Kasumi-1 (cell line): ENCODE data around the gene IPO4.
"Not testable (repeated sequence)": the region's sequence is repeated elsewhere in the genome, so short reads cannot be mapped to it uniquely, and the experiment has no call there.

Experiments
- DNase-seq, 2 experiments: peaks; one replicate each; lab custom pipeline; 2025; lab: John Stamatoyannopoulos, UW

The IPO4 gene, protein sequence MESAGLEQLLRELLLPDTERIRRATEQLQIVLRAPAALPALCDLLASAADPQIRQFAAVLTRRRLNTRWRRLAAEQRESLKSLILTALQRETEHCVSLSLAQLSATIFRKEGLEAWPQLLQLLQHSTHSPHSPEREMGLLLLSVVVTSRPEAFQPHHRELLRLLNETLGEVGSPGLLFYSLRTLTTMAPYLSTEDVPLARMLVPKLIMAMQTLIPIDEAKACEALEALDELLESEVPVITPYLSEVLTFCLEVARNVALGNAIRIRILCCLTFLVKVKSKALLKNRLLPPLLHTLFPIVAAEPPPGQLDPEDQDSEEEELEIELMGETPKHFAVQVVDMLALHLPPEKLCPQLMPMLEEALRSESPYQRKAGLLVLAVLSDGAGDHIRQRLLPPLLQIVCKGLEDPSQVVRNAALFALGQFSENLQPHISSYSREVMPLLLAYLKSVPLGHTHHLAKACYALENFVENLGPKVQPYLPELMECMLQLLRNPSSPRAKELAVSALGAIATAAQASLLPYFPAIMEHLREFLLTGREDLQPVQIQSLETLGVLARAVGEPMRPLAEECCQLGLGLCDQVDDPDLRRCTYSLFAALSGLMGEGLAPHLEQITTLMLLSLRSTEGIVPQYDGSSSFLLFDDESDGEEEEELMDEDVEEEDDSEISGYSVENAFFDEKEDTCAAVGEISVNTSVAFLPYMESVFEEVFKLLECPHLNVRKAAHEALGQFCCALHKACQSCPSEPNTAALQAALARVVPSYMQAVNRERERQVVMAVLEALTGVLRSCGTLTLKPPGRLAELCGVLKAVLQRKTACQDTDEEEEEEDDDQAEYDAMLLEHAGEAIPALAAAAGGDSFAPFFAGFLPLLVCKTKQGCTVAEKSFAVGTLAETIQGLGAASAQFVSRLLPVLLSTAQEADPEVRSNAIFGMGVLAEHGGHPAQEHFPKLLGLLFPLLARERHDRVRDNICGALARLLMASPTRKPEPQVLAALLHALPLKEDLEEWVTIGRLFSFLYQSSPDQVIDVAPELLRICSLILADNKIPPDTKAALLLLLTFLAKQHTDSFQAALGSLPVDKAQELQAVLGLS

DNA sequence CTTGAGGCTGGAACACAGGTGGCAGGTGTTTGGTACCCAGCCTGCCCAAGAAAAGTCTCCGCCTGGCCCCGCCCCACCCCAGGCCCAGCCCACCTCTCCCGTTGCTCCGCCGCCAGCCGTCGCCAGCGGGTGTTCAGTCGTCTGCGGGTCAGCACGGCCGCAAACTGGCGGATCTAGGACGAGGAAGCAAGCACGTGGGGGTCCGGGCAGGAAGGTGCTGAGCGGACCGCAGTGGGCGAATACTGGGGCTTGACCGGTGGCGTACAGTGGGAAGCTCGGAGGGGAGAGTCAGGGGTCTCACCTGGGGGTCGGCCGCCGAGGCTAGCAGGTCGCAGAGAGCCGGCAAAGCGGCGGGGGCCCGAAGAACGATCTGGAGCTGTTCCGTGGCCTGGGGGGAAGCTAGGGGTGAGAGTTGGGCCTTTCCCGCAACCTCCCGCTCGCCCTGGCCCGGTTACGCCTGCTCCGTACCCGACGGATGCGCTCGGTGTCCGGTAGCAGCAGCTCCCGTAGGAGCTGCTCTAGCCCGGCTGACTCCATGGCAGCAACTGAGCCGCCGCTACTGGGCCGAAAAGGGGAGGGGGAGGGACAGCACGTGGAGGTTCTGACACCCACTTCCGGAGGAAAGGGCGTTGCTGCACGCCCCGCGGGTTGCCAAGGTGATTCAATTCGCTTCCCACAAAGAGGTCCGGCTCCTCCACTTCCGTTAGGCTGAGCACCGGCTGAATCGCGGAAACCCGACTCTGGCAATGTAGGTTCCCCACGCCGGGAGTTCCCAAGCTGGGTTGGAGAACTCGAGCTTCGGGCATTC, at the start of gene IPO4:
Gene IPO4 (minus strand): TSS at position 566 of the 808 bp plus-strand sequence. CDS start 29 bp downstream, at position 537.
- DNase-seq: peak; percentile 97

DNA sequence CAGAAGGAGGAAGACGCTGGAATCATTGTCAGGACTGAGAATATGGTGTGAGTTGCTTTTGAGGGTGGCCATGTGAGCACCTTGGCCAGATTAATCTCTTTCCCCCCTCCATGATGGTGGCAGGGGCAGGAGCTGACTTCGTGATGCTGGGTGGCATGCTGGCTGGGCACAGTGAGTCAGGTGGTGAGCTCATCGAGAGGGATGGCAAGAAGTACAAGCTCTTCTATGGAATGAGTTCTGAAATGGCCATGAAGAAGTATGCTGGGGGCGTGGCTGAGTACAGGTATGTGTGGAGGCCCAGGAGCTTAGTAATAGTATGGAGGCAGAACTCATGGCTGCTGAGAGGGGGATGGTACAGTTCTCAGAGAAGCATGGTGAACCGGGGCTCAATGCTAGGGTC, 49.5 kb upstream of the IPO4 start:
- DNase-seq: no peak

DNA sequence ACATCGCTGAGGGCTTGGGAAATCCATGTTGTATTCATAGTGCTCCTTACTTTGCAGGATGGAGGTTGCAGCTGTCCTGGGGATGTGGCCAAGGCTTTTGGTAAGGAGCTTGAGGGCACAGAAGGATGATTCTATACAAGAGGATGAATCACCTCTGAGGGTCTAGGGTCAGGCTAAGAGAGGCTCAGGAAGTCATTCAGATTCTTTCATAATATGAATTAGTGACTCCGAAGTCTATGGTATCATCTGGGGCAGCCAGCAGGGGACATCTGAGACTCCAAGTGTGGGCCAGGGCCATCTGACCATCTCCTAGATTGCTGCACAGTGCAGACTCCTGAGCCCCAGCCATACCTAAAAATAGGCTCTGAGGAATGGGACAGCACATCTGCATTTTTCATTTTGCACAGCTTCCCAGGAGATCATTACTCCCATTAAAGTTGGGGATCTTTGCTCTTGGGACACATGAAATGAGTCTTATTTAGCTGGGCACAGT, 48.9 kb upstream of the IPO4 start:
- no peak for DNase-seq

DNA sequence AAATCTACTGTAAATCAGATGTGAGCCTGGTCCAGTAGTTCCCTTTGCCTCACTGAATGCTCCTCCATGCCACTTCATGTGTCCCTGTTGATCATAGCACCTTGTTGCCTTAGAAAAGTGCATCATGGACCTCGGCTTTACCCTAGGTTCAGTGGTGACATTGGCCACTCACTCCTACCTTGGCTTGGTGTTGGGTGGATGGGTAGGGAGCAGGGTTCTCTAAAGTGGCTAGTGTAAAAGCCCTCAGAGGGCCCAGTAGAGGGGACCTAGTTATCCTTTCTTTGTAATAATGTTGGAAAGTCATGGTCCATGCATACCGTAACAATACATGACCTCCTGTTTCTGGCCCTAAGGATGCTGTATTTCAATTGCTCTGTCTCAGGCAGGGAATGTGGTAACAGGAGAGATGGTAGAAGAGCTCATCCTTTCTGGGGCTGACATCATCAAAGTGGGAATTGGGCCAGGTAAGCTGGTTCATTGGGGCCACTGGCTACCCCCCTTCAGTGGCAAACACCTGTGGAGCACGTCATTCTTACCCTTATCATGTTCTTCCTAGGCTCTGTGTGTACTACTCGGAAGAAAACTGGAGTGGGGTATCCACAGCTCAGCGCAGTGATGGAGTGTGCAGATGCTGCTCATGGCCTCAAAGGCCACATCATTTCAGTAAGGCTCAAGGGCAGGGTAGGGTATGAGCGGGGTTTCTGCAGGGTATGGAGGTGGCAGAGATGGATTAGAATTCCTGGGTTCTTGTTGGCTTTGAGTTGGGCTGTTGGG, 48.3 kb upstream of the IPO4 start:
- no peak for DNase-seq

DNA sequence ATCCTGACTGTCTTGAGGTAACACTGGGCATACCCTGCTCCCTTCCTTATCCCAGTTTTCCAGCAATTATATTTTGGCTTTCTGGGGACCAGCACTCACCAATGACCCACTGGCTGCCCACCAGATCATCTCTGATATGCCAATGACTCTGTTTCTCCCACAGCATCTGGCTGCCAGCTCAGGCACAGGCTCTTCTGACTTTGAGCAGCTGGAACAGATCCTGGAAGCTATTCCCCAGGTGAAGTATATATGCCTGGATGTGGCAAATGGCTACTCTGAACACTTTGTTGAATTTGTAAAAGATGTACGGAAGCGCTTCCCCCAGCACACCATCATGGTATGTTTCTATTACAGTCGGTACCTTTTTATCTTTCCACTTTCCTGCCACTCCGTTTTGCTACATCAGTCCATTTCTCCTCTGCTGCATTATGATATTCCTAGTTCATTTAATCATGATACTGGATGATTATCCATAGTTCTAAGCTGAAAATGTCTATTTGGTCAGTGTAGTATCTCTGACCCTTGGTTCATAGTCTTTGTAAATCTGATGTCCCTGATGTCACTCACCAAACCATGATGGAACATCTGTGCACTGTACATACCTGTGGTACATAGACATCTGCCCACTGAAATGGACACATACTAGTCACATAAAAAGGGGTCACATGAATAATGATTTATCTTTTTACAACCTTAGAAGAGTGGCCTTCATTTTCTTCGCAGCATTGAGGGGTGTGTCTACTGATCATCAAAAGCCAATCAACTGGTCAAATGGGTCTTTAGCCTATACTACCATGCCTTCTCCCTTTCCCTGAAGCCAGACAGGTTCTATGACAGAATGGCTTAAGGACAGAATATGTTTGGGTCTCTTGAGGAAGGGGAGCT, 47.4 kb upstream of the IPO4 start:
- DNase-seq: no peak

DNA sequence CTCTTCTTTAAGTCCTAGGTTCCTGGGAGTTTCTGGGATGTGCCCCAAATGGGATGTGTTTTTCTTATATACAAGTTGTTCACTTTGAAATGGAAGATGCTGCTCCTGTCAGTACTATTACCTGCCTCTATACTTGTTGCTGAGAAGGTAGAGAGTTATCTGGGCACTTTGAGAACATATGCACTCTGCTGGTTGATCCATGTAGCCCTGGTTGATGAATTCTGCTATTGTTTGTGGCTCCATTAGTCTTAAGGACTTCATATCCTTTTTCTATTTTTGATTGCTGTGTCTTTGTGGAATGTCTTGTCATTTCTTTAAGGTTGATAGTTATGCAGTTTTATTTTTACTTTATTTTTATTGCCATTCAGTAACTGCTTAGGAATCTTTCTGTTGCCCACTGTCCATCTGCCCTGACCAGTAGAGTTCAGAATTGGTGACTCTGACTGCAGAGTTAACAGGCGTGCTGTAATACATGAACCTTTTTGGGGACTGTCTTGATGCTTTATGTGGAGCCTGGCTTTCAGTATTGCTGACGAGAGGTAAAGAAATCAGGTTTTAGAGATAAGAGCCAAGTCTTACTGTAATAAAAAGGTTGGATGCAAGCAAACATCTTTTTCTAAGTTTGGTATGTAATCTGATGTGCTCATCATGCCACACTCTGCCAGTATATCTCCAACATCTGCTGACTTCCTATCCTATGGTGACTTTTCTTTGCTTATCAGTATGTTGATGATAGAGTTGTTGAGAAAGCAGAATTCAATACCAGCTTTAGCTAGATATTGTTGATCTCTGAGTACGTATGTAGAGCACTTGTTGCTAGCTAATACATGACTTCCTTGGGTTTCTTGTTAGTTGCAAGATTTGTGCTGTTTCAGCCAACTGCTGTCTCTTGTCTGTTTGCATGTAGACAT, 45.7 kb upstream of the IPO4 start:
- DNase-seq: no peak

DNA sequence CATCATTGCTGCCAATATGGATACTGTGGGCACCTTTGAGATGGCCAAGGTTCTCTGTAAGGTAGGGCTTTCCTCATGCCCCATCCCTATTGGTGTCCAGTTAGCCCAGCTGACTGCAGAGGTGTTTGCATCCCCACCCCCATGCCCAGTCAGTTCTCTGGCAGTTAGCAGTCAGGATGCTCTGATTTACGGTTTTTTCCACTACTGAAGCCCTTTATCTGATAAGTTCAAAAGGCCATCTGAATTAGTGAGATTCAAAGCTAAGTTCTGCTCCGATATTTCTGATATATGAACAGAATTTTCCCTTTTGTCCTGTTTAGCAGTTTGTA, 44.9 kb upstream of the IPO4 start:
- no peak for DNase-seq

DNA sequence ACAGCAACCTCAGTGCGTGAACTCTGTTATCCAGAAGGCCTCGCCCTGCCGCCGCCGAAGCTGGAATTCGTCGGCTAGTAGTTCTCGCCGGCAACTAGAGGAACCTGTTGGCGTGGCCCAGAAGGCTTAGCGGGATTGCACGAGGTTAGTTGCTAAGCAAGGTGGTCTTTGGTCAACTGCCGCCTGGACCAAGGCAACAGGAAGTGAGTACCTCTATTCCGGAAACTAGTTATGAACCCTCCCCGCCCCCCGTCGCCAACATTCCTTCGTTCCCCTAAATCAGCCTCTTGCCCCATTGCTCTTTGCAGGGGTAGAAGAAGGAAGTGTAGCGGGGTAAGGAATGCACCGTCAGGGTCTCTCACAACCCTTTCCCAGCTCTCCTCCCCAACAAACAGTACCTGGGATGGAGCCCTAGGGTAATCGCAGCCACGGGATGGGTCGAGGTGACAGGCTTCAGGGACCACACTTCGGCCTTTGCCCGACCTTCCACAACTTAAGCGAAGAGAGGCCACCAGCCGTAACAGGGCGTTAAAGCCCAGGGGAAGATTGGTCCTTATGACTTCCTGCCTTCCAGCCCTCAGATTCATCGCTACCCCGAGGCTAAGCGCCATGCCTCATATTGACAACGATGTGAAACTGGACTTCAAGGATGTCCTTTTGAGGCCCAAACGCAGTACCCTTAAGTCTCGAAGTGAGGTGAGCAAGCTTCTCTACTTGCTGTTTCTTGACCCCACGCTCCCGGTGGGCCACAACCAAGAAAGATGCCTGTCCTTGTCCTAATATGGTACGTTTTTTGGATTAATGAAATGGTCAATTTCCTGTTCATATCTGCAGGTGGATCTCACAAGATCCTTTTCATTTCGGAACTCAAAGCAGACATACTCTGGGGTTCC, 44.3 kb upstream of the IPO4 start, which contains the start of gene GMPR2:
Gene GMPR2 (plus strand): TSS at position 285 of the 893 bp plus-strand sequence. CDS start 325 bp downstream, at position 610.
- DNase-seq: peak; percentile 91 to 92

DNA sequence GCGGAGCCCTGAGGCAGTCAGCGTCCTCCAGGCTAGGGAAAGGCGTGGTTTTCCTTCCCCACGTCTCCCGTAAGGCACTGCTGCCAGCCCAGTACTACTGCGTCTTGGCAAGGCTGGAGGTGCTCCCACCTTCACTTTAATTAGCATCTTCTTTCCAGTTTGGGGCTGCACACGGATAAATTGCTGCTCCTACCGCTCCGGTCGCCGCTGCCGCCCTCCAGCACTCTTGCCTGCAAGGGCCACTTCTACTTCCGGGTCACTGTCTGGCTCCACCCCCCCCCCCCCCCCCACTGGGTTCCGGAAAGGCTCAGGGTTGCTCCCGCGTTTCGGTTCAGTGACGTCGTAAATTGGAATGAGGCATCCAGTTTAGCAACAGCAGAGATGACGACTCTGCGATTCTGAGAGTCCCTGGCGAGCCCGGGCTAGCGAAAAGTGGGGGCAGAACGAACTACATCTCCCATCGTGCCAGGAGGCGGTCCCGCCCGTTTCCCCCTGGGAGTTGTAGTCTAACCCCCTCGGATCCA, 43.6 kb upstream of the IPO4 start, which contains the start of gene NEDD8:
Gene NEDD8 (minus strand): TSS at position 247 of the 524 bp plus-strand sequence. CDS start 100 bp downstream, at position 147.
- DNase-seq: peak; percentile 91 to 96

DNA sequence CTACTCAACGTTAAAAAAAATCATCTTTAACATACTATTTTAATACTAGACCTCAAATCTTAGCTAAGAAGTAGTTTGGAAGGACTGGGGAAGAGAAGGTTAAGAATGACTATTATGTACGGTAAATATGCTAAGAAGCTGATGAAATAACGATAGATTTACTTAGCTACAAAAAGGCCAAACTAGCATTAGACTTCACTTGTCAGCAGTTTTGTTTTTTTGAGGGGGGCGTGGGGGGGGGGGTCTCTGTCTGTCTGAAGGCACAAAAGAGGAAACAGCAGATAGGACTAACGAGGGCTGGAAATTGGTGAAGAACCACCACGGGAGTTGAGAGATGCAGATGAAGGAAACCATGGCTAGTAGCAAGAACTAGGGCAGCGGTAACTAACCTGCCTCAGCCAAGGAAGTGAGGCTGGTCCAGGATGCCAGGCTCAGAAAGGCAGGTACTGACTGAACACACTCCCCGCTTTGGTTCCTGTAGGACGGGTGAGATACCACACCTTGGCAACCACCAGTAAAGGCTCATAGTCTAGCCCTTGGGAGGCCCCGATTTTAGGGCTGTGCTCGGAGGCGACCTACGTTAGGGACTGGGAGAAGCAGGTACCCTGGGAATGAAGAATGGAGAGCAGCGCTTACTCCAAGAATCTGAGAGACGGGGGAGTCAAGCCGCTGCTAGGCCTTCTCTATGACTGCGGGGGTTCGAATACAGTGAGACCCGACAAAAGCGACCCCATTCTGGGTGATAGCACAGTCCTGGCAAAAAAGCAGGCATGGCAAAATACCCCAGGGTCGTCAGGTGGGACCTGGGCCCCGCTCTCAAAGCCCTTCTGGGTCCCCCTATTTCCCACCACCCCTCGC, 42.9 kb upstream of the IPO4 start:
- DNase-seq: peak in 1 of 2 experiments; percentile 51

DNA sequence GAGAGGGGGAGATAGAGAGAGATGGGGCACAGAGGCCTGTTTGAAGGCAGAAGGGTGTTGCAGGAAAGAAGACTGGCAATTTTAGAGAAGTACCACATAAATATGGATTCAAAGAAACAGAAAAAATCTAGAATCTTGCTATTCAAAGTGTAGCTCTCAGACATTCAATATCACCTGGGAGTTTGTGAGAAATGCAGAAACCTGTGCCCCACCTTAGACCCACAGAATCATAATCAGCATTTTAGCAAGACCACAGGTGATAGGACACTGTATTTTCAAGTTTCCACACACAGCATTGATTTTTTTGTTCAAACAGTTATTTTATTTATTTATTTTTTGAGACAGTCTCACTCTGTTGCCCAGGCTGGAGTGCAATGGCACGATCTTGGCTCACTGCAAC, 40.3 kb upstream of the IPO4 start:
- no peak for DNase-seq

DNA sequence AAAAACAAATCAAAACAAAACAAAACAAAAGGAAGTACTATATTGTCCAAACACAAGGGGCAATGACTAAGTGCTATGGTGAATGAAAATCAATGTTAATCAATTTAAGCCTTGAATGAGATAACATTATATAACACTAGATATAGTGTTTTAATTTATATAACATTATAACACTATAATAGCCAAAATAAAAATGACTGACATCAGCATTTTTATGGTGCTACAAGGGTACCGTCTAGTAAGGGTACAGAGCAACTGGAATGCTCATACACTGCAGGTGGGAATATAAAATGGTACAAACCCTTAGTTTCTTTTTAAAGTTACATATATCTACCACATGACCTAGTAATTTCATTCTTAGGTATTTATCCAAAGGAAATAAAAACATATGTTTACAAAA, 37.9 kb upstream of the IPO4 start:
- DNase-seq: no peak

DNA sequence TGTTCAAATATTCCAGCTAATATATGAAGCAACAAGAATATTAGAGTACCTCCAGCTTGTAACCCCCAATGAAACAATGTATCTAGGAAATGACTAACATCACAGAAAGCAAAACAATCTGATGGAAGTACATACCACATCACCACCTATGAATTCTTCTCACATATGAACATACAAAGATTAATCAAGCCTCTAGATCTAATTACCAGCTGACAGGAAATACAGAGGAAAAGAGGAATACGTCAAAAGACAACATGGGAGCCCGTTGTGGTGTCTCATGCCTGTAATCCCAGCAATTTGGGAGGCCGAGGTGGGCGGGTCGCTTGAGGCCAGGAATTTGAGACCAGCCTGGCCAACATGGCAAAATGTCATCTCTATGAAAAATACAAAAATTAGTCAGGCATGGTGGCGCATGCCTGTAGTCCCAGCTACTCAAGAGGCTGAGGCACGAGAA, 36.0 kb upstream of the IPO4 start:
- DNase-seq: no peak

DNA sequence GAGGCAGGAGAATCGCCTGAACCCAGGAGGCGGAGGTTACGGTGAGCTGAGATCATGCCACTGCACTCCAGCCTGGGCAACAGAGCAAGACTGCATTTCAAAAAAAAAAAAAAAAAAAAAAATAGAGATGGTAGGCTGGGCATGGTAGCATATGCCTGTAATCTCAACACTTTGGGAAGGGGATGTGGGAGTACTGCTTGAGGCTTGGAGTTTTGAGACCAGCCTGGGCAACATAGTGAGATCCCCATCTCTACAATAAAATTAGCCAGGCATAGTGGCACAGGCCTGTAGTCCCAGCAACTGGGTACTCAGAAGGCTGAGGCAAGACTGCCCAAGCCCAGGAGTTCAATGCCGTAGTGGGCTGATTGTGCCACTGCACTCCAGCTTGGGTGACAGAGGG, 34.4 kb upstream of the IPO4 start:
- DNase-seq: not testable (repeated sequence)

DNA sequence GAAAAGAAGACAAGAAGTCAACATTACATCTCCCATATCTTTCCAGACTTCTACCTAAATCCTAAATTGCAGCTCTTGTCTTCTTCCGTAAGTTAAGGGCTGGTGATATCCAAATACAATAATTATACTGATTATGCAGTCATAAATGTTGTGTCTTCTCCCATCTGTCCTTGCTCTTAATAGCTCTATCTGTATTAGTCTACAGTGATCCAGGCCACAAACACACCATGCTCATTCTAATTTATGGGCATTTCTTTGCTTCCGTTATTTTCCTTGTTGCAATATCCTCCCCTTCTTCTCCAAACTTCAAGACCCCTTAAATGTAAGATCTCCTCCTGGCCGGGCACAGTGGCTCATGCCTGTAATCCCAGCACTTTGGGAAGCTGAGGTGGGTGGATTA, 30.9 kb upstream of the IPO4 start:
- no peak for DNase-seq

DNA sequence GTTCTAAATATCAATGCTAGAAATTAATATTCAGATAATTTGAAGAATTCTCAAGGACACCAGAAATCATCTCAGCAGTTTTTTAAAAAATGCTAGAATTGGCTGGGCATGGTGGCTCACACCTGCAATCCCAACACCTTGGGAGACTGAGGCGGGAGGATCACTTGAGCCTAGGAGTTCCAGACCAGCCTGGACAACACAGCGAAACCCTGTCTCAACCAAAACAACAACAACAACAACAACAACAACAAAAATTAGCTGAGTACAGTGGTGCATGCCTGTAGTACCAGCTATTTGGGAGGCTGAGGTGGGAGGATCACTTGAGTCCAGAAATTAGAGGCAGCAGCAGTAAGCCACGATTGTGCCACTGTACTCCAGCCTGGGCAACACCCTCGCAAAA, 30.5 kb upstream of the IPO4 start:
- no peak for DNase-seq
